22Rv1 (cell line): ENCODE results near the gene HS1BP3.

Experiments used
- H3K27ac ChIP-seq: fragments of 450-650 bp; 2 replicates; pipeline ENCODE4 v1.5.1; 2017
- ZFX ChIP-seq: fragments of 450-650 bp; IDR thresholded peaks from 2 replicates; pipeline ENCODE4 v1.6.1; 2017; ENCODE audit warnings: antibody characterized with exemption, borderline replicate concordance
- TF ChIP-seq, protein P1 (sequence below): fragments of 450-650 bp; IDR thresholded peaks from 2 replicates; pipeline ENCODE4 v1.5.1; 2017; ENCODE audit warnings: mild to moderate bottlenecking

HS1BP3 gene

GRCh38 chr2:20575414-20575813 is 75.5 kb downstream of the HS1BP3 start:
- TF ChIP-seq, protein P1, sequence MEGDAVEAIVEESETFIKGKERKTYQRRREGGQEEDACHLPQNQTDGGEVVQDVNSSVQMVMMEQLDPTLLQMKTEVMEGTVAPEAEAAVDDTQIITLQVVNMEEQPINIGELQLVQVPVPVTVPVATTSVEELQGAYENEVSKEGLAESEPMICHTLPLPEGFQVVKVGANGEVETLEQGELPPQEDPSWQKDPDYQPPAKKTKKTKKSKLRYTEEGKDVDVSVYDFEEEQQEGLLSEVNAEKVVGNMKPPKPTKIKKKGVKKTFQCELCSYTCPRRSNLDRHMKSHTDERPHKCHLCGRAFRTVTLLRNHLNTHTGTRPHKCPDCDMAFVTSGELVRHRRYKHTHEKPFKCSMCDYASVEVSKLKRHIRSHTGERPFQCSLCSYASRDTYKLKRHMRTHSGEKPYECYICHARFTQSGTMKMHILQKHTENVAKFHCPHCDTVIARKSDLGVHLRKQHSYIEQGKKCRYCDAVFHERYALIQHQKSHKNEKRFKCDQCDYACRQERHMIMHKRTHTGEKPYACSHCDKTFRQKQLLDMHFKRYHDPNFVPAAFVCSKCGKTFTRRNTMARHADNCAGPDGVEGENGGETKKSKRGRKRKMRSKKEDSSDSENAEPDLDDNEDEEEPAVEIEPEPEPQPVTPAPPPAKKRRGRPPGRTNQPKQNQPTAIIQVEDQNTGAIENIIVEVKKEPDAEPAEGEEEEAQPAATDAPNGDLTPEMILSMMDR, result no peak
- no peak for TF ChIP-seq ZFX
- H3K27ac ChIP-seq, result no peak overlapping the region

DNA sequence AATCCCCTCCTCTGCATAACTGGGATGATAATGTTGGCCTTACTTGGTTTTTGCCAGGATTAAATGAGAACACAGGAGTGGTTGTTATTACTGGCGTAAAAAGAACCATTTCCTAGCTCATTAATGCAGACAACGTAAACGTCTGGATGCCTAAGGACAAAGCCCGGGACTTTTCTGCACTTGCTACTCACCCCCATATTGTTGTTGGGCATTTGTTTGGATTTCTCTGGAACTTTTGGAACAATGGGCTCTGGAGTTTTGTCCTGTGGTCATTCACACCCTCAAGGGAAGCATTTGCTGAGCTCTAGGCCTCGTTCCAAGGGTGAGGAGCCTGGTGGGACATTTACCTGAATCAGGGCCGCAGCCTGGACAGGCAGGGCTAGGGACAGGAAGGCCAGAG is 76.0 kb downstream of the HS1BP3 start:
- TF ChIP-seq, protein P1, result no peak
- TF ChIP-seq ZFX, result no peak
- no peak overlapping the region for H3K27ac ChIP-seq

GRCh38 chr2:20574423-20574911 is 76.4 kb downstream of the HS1BP3 start:
- TF ChIP-seq ZFX, result no peak
- TF ChIP-seq, protein P1, result no peak
- H3K27ac ChIP-seq, result no peak overlapping the region

DNA sequence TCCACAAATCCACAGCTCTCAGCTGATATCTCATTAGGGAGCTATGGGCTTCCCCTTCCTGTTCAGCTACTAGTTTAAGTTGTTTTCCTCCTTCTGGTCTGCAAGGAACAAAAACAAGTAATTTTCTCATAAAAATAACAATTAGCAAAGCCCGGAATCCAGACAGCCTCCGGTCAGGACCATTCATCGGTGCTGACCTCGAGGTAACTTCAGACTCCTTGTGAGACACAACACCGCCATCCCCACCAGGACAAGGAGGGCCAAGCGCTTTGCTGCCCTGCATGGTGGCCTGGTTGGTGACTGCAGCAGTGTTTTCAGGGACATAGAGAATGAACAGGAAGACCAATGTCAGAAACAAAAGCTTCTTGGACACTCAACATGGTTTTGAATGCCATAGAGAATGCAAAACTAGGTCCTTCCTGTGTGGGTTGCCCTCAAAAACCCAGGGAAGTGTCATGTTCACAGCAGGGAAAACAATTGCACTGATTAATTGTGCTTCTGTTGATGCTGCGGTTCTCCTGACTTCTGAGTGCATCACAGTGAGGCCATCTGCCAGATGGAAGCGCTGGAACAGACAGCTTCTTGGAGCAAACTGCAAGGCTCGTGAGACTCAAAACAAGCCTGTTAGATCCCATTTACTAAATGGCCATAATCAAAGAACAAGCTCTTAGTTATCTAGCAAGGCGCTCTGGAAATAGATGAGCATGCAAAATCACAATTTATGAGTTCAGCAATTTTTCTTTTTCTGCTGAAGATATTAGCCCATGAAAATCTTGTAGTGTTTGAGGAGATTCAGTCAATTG is 77.1 kb downstream of the HS1BP3 start:
- TF ChIP-seq ZFX, result no peak

GRCh38 chr2:20572221-20572620 is 78.7 kb downstream of the HS1BP3 start:
- TF ChIP-seq, protein P1, result no peak
- H3K27ac ChIP-seq, result no peak overlapping the region

More for the DNA sequence above, 77.1 kb downstream of the HS1BP3 start:
- H3K27ac ChIP-seq, result no peak overlapping the region

GRCh38 chr2:20571644-20572215 is 79.2 kb downstream of the HS1BP3 start:
- H3K27ac ChIP-seq, result no peak overlapping the region
- no peak for TF ChIP-seq ZFX
- TF ChIP-seq, protein P1, result no peak

GRCh38 chr2:20571231-20571630 is 79.7 kb downstream of the HS1BP3 start:
- no peak for TF ChIP-seq ZFX
- TF ChIP-seq, protein P1, result no peak
- no peak overlapping the region for H3K27ac ChIP-seq
